SK-N-SH treated with all-trans-retinoic acid at 6 μM for 48 hours (cell line): ENCODE measurements around the gene PTRHD1.

Experiments
- ARNTL ChIP-seq: fragments of 450-650 bp; formaldehyde crosslinking; IDR thresholded peaks from 2 replicates; pipeline ENCODE4 v1.5.0; 2020; ENCODE audit warnings: low read depth, mild to moderate bottlenecking, moderate library complexity, borderline replicate concordance
- BACH2 ChIP-seq: fragments of 250-450 bp; sonication (Bioruptor Pico); IDR thresholded peaks from 2 replicates; pipeline ENCODE4 v1.9.0; 2021; ENCODE audit warnings: mild to moderate bottlenecking, borderline replicate concordance
- CREB5 ChIP-seq: fragments of 250-450 bp; sonication (Bioruptor Pico); IDR thresholded peaks from 2 replicates; pipeline ENCODE4 v1.5.1; 2020; ENCODE audit warnings: low read depth, mild to moderate bottlenecking, moderate library complexity
- CSDC2 ChIP-seq: fragments of 250-450 bp; sonication (Bioruptor Pico); IDR thresholded peaks from 2 replicates; pipeline ENCODE4 v1.5.0; 2020; ENCODE audit warnings: mild to moderate bottlenecking, moderate library complexity
- CSRNP3 ChIP-seq: fragments of 250-450 bp; sonication (Bioruptor Pico); IDR thresholded peaks from 2 replicates; pipeline ENCODE4 v1.5.1; 2021; ENCODE audit warnings: mild to moderate bottlenecking, moderate library complexity
- ESRRG ChIP-seq: fragments of 250-450 bp; sonication (Bioruptor Pico); IDR thresholded peaks from 2 replicates; pipeline ENCODE4 v1.6.1; 2021; ENCODE audit warnings: mild to moderate bottlenecking
- OSR1 ChIP-seq: fragments of 250-450 bp; sonication (Bioruptor Pico); IDR thresholded peaks from 2 replicates; pipeline ENCODE4 v1.8.0; 2022; ENCODE audit warnings: moderate library complexity, mild to moderate bottlenecking, inconsistent platforms
- PATZ1 ChIP-seq: fragments of 250-450 bp; sonication (Bioruptor Pico); IDR thresholded peaks from 2 replicates; pipeline ENCODE4 v1.8.0; 2020; ENCODE audit warnings: mild to moderate bottlenecking, moderate library complexity, borderline replicate concordance
- PPARA ChIP-seq: fragments of 250-450 bp; sonication (Bioruptor Pico); IDR thresholded peaks from 2 replicates; pipeline ENCODE4 v1.5.0; 2020; ENCODE audit warnings: mild to moderate bottlenecking, borderline replicate concordance
- RARB ChIP-seq: fragments of 250-450 bp; sonication (Bioruptor Pico); IDR thresholded peaks from 2 replicates; pipeline ENCODE4 v1.8.0; 2021; ENCODE audit warnings: mild to moderate bottlenecking, moderate library complexity
- TOX ChIP-seq: fragments of 250-450 bp; sonication (Bioruptor Pico); IDR thresholded peaks from 2 replicates; pipeline ENCODE4 v1.8.0; 2021; ENCODE audit warnings: mild to moderate bottlenecking, moderate library complexity, borderline replicate concordance
- ZC3H10 ChIP-seq: fragments of 250-450 bp; sonication (Bioruptor Pico); IDR thresholded peaks from 2 replicates; pipeline ENCODE4 v1.5.1; 2021; ENCODE audit warnings: mild to moderate bottlenecking, moderate library complexity
- ZFP3 ChIP-seq: fragments of 250-450 bp; sonication (Bioruptor Pico); IDR thresholded peaks from 2 replicates; pipeline ENCODE4 v1.5.0; 2020; ENCODE audit warnings: mild to moderate bottlenecking, moderate library complexity
- ZNF565 ChIP-seq: fragments of 450-650 bp; formaldehyde crosslinking; conservative IDR thresholded peaks from 2 replicates; pipeline ENCODE4 v1.5.0; 2020; ENCODE audit warnings: low read depth, mild to moderate bottlenecking, moderate library complexity

- TF ChIP-seq RARB (CRISPR knock-in tag) (no peak), CSRNP3 (CRISPR knock-in tag) (no peak), PATZ1 (no peak), PPARA (CRISPR knock-in tag) (no peak), CREB5 (no peak), OSR1 (CRISPR knock-in tag) (no peak), BACH2 (CRISPR knock-in tag) (no peak), ZNF565 (no peak), TOX (CRISPR knock-in tag) (no peak), ESRRG (CRISPR knock-in tag) (no peak), CSDC2 (CRISPR knock-in tag) (no peak), ZFP3 (CRISPR knock-in tag) (no peak), ARNTL (CRISPR knock-in tag) (no peak), ZC3H10 (CRISPR knock-in tag) (no peak)
Observed at GRCh38 chr2:24754985-24755705, 38.0 kb downstream of the PTRHD1 start.
